ENCODE data around the gene DNAH2. TPM values are rescaled to one million over a fixed set of nuclear protein-coding genes. Genes with fewer than 3 reads are reported as not detected.

The DNAH2 gene
- total and polyA plus RNA-seq, 2 donors, result 0.07 to 0.14 TPM

- Histone ChIP-seq H3K27me3 (ENCODE audit: control insufficient read depth in 2 of 2, insufficient read depth in 1 of 2, low read length in 1 of 2) (no peaks in the 10 kb centered on the region), H3K9me3 (ENCODE audit: control insufficient read depth in 2 of 2, insufficient read depth in 1 of 2, low read length in 1 of 2) (no peaks in the 10 kb centered on the region), H3K36me3 (ENCODE audit: control insufficient read depth in 2 of 2, insufficient read depth in 2 of 2, low read length in 1 of 2) (peaks cover 0 to 3% of the 10 kb centered on the region in 2 donors), H3K4me3 (ENCODE audit: low read length in 2 of 2) (no peak overlapping the region), H3K27ac (ENCODE audit: low read depth in 1 of 2, low read length in 1 of 2) (no peak overlapping the region), H3K4me1 (ENCODE audit: control insufficient read depth in 2 of 2, insufficient read depth in 2 of 2, low read length in 2 of 2) (peaks cover 6 to 13% of the 10 kb centered on the region in 2 donors)
- DNase-seq (ENCODE audit: low read depth in 6 of 9, low spot score in 9 of 9), result no peak
- 69% methylated on average over 2 of the region's 2 CpGs for WGBS
Observed at GRCh38 chr17:7875804-7876370, 158.3 kb downstream of the DNAH2 start.

GRCh38 chr17:7878234-7878633 is 160.7 kb downstream of the DNAH2 start:
- Histone ChIP-seq H3K4me1 (ENCODE audit: control insufficient read depth in 2 of 2, insufficient read depth in 2 of 2, low read length in 2 of 2) (peaks cover 26 to 36% of the 10 kb centered on the region in 2 donors), H3K27me3 (ENCODE audit: control insufficient read depth in 2 of 2, insufficient read depth in 1 of 2, low read length in 1 of 2) (no peaks in the 10 kb centered on the region), H3K9me3 (ENCODE audit: control insufficient read depth in 2 of 2, insufficient read depth in 1 of 2, low read length in 1 of 2) (no peaks in the 10 kb centered on the region), H3K27ac (ENCODE audit: low read depth in 1 of 2, low read length in 1 of 2) (no peak overlapping the region), H3K36me3 (ENCODE audit: control insufficient read depth in 2 of 2, insufficient read depth in 2 of 2, low read length in 1 of 2) (peaks cover 0 to 5% of the 10 kb centered on the region in 2 donors), H3K4me3 (ENCODE audit: low read length in 2 of 2) (no peak overlapping the region)
- WGBS, result 93% methylated on average over 7 of the region's 7 CpGs
- no peak for DNase-seq (ENCODE audit: low read depth in 6 of 9, low spot score in 9 of 9)

- Histone ChIP-seq H3K27me3 (ENCODE audit: control insufficient read depth in 2 of 2, insufficient read depth in 1 of 2, low read length in 1 of 2) (no peaks in the 10 kb centered on the region), H3K27ac (ENCODE audit: low read depth in 1 of 2, low read length in 1 of 2) (peak overlapping the region in 1 of 2 donors; percentile 56), H3K9me3 (ENCODE audit: control insufficient read depth in 2 of 2, insufficient read depth in 1 of 2, low read length in 1 of 2) (no peaks in the 10 kb centered on the region), H3K36me3 (ENCODE audit: control insufficient read depth in 2 of 2, insufficient read depth in 2 of 2, low read length in 1 of 2) (peaks cover 0 to 5% of the 10 kb centered on the region in 2 donors), H3K4me3 (ENCODE audit: low read length in 2 of 2) (no peak overlapping the region), H3K4me1 (ENCODE audit: control insufficient read depth in 2 of 2, insufficient read depth in 2 of 2, low read length in 2 of 2) (peaks cover 29 to 40% of the 10 kb centered on the region in 2 donors)
- 80% methylated on average over 3 of the region's 3 CpGs for WGBS
- peak in 1 of 9 donors; percentile 46 for DNase-seq (ENCODE audit: low read depth in 6 of 9, low spot score in 9 of 9)
Observed at GRCh38 chr17:7880076-7880868, 162.7 kb downstream of the DNAH2 start.

GRCh38 chr17:7881276-7882054 is 163.9 kb downstream of the DNAH2 start:
- Histone ChIP-seq H3K27me3 (ENCODE audit: control insufficient read depth in 2 of 2, insufficient read depth in 1 of 2, low read length in 1 of 2) (no peaks in the 10 kb centered on the region), H3K4me1 (ENCODE audit: control insufficient read depth in 2 of 2, insufficient read depth in 2 of 2, low read length in 2 of 2) (peaks cover 29 to 49% of the 10 kb centered on the region in 2 donors), H3K4me3 (ENCODE audit: low read length in 2 of 2) (no peak overlapping the region), H3K36me3 (ENCODE audit: control insufficient read depth in 2 of 2, insufficient read depth in 2 of 2, low read length in 1 of 2) (peaks cover 0 to 5% of the 10 kb centered on the region in 2 donors), H3K9me3 (ENCODE audit: control insufficient read depth in 2 of 2, insufficient read depth in 1 of 2, low read length in 1 of 2) (peaks cover 0 to 6% of the 10 kb centered on the region in 2 donors), H3K27ac (ENCODE audit: low read depth in 1 of 2, low read length in 1 of 2) (peak overlapping the region; percentile 57 to 66)
- 37% methylated on average over 7 of the region's 7 CpGs for WGBS
- no peak for DNase-seq (ENCODE audit: low read depth in 6 of 9, low spot score in 9 of 9)

- peak in 1 of 9 donors; percentile 31 for DNase-seq (ENCODE audit: low read depth in 6 of 9, low spot score in 9 of 9)
- WGBS, result 69% methylated on average over 7 of the region's 7 CpGs
- Histone ChIP-seq H3K4me1 (ENCODE audit: control insufficient read depth in 2 of 2, insufficient read depth in 2 of 2, low read length in 2 of 2) (peaks cover 31 to 55% of the 10 kb centered on the region in 2 donors), H3K36me3 (ENCODE audit: control insufficient read depth in 2 of 2, insufficient read depth in 2 of 2, low read length in 1 of 2) (peaks cover 0 to 5% of the 10 kb centered on the region in 2 donors), H3K27me3 (ENCODE audit: control insufficient read depth in 2 of 2, insufficient read depth in 1 of 2, low read length in 1 of 2) (no peaks in the 10 kb centered on the region), H3K9me3 (ENCODE audit: control insufficient read depth in 2 of 2, insufficient read depth in 1 of 2, low read length in 1 of 2) (peaks cover 0 to 6% of the 10 kb centered on the region in 2 donors), H3K4me3 (ENCODE audit: low read length in 2 of 2) (no peak overlapping the region), H3K27ac (ENCODE audit: low read depth in 1 of 2, low read length in 1 of 2) (peak overlapping the region; percentile 1 to 57)
Observed at GRCh38 chr17:7882068-7882467, 164.5 kb downstream of the DNAH2 start.

- Histone ChIP-seq H3K9me3 (ENCODE audit: control insufficient read depth in 2 of 2, insufficient read depth in 1 of 2, low read length in 1 of 2) (peaks cover 0 to 6% of the 10 kb centered on the region in 2 donors), H3K27ac (ENCODE audit: low read depth in 1 of 2, low read length in 1 of 2) (peak overlapping the region in 1 of 2 donors; percentile 8), H3K27me3 (ENCODE audit: control insufficient read depth in 2 of 2, insufficient read depth in 1 of 2, low read length in 1 of 2) (no peaks in the 10 kb centered on the region), H3K4me1 (ENCODE audit: control insufficient read depth in 2 of 2, insufficient read depth in 2 of 2, low read length in 2 of 2) (peaks cover 33 to 57% of the 10 kb centered on the region in 2 donors), H3K36me3 (ENCODE audit: control insufficient read depth in 2 of 2, insufficient read depth in 2 of 2, low read length in 1 of 2) (peaks cover 0 to 5% of the 10 kb centered on the region in 2 donors), H3K4me3 (ENCODE audit: low read length in 2 of 2) (no peak overlapping the region)
- 98% methylated on average over 3 of the region's 3 CpGs for WGBS
- DNase-seq (ENCODE audit: low read depth in 6 of 9, low spot score in 9 of 9), result no peak
Observed at GRCh38 chr17:7882629-7883028, 165.1 kb downstream of the DNAH2 start.

Other genes with a start within 250 kb of the DNAH2 start
- 10.9 TPM for gene ZBTB4, start 238.1 kb upstream of the DNAH2 start, total RNA-seq
- 29.5 TPM for gene ZBTB4, start 238.1 kb upstream of the DNAH2 start, polyA plus RNA-seq
- not detected for gene SLC35G6, start 236.3 kb upstream of the DNAH2 start, total RNA-seq
- 0.09 TPM for gene SLC35G6, start 236.3 kb upstream of the DNAH2 start, polyA plus RNA-seq
- gene POLR2A, start 233.4 kb upstream of the DNAH2 start, total RNA-seq, result 23.5 TPM
- gene POLR2A, start 233.4 kb upstream of the DNAH2 start, polyA plus RNA-seq, result 33.5 TPM
- 4.2 TPM for gene TNFSF12, start 168.7 kb upstream of the DNAH2 start, total RNA-seq
- gene TNFSF12, start 168.7 kb upstream of the DNAH2 start, polyA plus RNA-seq, result 21.3 TPM
- 6.4 TPM for gene TNFSF13, start 159.0 kb upstream of the DNAH2 start, total RNA-seq
- 19.6 TPM for gene TNFSF13, start 159.0 kb upstream of the DNAH2 start, polyA plus RNA-seq
- gene SENP3, start 155.8 kb upstream of the DNAH2 start, total RNA-seq, result 54.2 TPM
- 44.7 TPM for gene SENP3, start 155.8 kb upstream of the DNAH2 start, polyA plus RNA-seq
- 47.0 TPM for gene CD68, start 138.1 kb upstream of the DNAH2 start, total RNA-seq
- 124 TPM for gene CD68, start 138.1 kb upstream of the DNAH2 start, polyA plus RNA-seq
- 57.8 TPM for gene MPDU1, start 133.9 kb upstream of the DNAH2 start, total RNA-seq
- gene MPDU1, start 133.9 kb upstream of the DNAH2 start, polyA plus RNA-seq, result 48.0 TPM
- gene SOX15, start 127.7 kb upstream of the DNAH2 start, total RNA-seq, result 0.94 TPM
- gene SOX15, start 127.7 kb upstream of the DNAH2 start, polyA plus RNA-seq, result 5.2 TPM
- 33.3 TPM for gene FXR2, start 102.8 kb upstream of the DNAH2 start, total RNA-seq
- 36.6 TPM for gene FXR2, start 102.8 kb upstream of the DNAH2 start, polyA plus RNA-seq
- 31.9 TPM for gene SAT2, start 89.9 kb upstream of the DNAH2 start, total RNA-seq
- gene SAT2, start 89.9 kb upstream of the DNAH2 start, polyA plus RNA-seq, result 163 TPM
- gene SHBG, start 87.6 kb upstream of the DNAH2 start, total RNA-seq, result 0.09 TPM
- gene SHBG, start 87.6 kb upstream of the DNAH2 start, polyA plus RNA-seq, result 0.62 TPM
- 0.05 TPM for gene ATP1B2, start 66.8 kb upstream of the DNAH2 start, total RNA-seq
- gene ATP1B2, start 66.8 kb upstream of the DNAH2 start, polyA plus RNA-seq, result 1.3 TPM
- 34.3 TPM for gene TP53, start 30.3 kb upstream of the DNAH2 start, total RNA-seq
- gene TP53, start 30.3 kb upstream of the DNAH2 start, polyA plus RNA-seq, result 31.9 TPM
- 13.2 TPM for gene WRAP53, start 29.3 kb upstream of the DNAH2 start, total RNA-seq
- gene WRAP53, start 29.3 kb upstream of the DNAH2 start, polyA plus RNA-seq, result 14.2 TPM
- gene EFNB3, start 12.5 kb upstream of the DNAH2 start, total RNA-seq, result 0.52 TPM
- gene EFNB3, start 12.5 kb upstream of the DNAH2 start, polyA plus RNA-seq, result 0.52 TPM
- 6.3 TPM for gene KDM6B, start 116.5 kb downstream of the DNAH2 start, total RNA-seq
- 16.3 TPM for gene KDM6B, start 116.5 kb downstream of the DNAH2 start, polyA plus RNA-seq
- gene TMEM88, start 137.3 kb downstream of the DNAH2 start, total RNA-seq, result 1.6 TPM
- 29.1 TPM for gene TMEM88, start 137.3 kb downstream of the DNAH2 start, polyA plus RNA-seq
- gene NAA38, start 139.8 kb downstream of the DNAH2 start, total RNA-seq, result 155 TPM
- 85.3 TPM for gene NAA38, start 139.8 kb downstream of the DNAH2 start, polyA plus RNA-seq
- 8.2 TPM for gene CYB5D1, start 140.3 kb downstream of the DNAH2 start, total RNA-seq
- 6.0 TPM for gene CYB5D1, start 140.3 kb downstream of the DNAH2 start, polyA plus RNA-seq
- 69.5 TPM for gene CHD3, start 171.0 kb downstream of the DNAH2 start, total RNA-seq
- gene CHD3, start 171.0 kb downstream of the DNAH2 start, polyA plus RNA-seq, result 119 TPM
- gene RNF227, start 198.5 kb downstream of the DNAH2 start, total RNA-seq, result 2.7 TPM
- 5.8 TPM for gene RNF227, start 198.5 kb downstream of the DNAH2 start, polyA plus RNA-seq
- gene KCNAB3, start 212.1 kb downstream of the DNAH2 start, total RNA-seq, result 1.2 TPM
- gene KCNAB3, start 212.1 kb downstream of the DNAH2 start, polyA plus RNA-seq, result 8.9 TPM
- gene TRAPPC1, start 214.2 kb downstream of the DNAH2 start, total RNA-seq, result 29.0 TPM
- 137 TPM for gene TRAPPC1, start 214.2 kb downstream of the DNAH2 start, polyA plus RNA-seq
- gene CNTROB, start 214.5 kb downstream of the DNAH2 start, total RNA-seq, result 18.9 TPM
- gene CNTROB, start 214.5 kb downstream of the DNAH2 start, polyA plus RNA-seq, result 39.0 TPM